Tibial artery (tissue), 4 donors: ENCODE measurements around the gene FAM118B.

Experiments
- DNase-seq, 2 donors: peaks; one replicate each; pipeline ENCODE4 v3.0.0-alpha.2; 2019
- H3K27ac ChIP-seq, 2 donors: fragments of 200-600 bp; sonication (generic) in 1 of 2; 1 replicate in 1 of 2; 2 replicates in 1 of 2; pipeline ENCODE4 v1.5.1; 2018 to 2019; ENCODE audit warnings: mild to moderate bottlenecking in 1 of 2
- H3K27me3 ChIP-seq, 2 donors: fragments of 200-600 bp; sonication (generic) in 1 of 2; one replicate each; pipeline versions ENCODE4 v1.5.1 to v1.6.0; 2016 to 2019
- H3K36me3 ChIP-seq, 3 donors: fragments of 200-600 bp; sonication (generic) in 2 of 3; one replicate each; pipeline ENCODE4 v1.5.1; 2016 to 2019; ENCODE audit warnings: mild to moderate bottlenecking in 2 of 3
- H3K4me1 ChIP-seq, 4 donors: fragments of 200-600 bp; sonication (generic) in 2 of 4; 1 replicate in 3 of 4; 2 replicates in 1 of 4; pipeline ENCODE4 v1.5.1; 2016 to 2019
- H3K4me3 ChIP-seq, 2 donors: fragments of 200-600 bp; sonication (generic) in 1 of 2; 1 replicate in 1 of 2; 2 replicates in 1 of 2; pipeline ENCODE4 v1.5.1; 2018 to 2019; ENCODE audit warnings: mild to moderate bottlenecking in 2 of 2
- H3K9me3 ChIP-seq, 3 donors: fragments of 200-600 bp; sonication (generic) in 1 of 3; one replicate each; pipeline ENCODE4 v1.5.1; 2016 to 2019
- CTCF ChIP-seq, 2 experiments: fragments of 200-600 bp in 1 of 2; fragments of 450-650 bp in 1 of 2; IDR thresholded peaks; one replicate each; pipeline ENCODE4 v1.5.1; 2017 to 2019; ENCODE audit warnings: antibody characterized with exemption in 2 of 2, mild to moderate bottlenecking in 1 of 2, moderate library complexity in 1 of 2
- intact Hi-C: fragments of 100-400 bp; cut with DNase I; formaldehyde crosslinking; loops from one replicate; pipeline ENCODE4 v1.15.0; 2023; ENCODE audit warnings: low total_unique reads

The FAM118B gene

DNA sequence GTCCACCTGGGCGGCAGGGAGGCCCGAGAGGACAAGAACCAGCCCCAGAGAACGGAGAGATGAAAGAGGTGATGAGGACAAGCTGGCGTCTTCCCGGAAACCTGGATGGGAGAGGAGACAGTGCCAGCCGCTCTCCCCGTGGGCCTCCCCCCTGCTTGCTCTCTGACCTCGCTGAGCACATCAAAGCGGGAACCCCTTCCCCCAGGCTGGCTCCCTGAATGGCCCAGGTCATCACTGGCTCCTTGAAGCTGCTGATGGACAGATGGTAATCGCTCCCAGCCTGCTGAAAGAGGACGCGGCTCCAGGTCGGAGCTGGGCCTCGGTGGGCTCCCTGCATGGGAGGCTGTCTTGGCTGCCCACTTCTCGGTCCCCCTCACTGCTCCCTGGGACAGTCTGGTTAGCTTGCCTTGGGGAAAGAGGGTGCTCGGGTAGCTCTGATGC is 18.5 kb upstream of the FAM118B start:
- H3K4me1 ChIP-seq, result no peaks in the 10 kb centered on the region
- H3K9me3 ChIP-seq, result no peaks in the 10 kb centered on the region
- no peak overlapping the region for H3K27ac ChIP-seq
- peak in 1 of 2 donors; percentile 58 for DNase-seq
- H3K27me3 ChIP-seq, result no peaks in the 10 kb centered on the region
- no peak for TF ChIP-seq CTCF (IDR thresholded peaks at IDR 0.05)
- H3K4me3 ChIP-seq, result no peak overlapping the region
- intact Hi-C loops, result loop anchor here (5.0 kb wide), 1 partner anchor 271 kb away; no protein-coding TSS in a partner anchor
- H3K36me3 ChIP-seq, result peaks cover 28 to 81% (median 44%) of the 10 kb centered on the region in 3 donors

GRCh38 chr11:126194121-126194543 is 17.4 kb upstream of the FAM118B start:
- Histone ChIP-seq H3K27ac (no peak overlapping the region), H3K4me3 (no peak overlapping the region), H3K27me3 (no peaks in the 10 kb centered on the region), H3K4me1 (no peaks in the 10 kb centered on the region), H3K36me3 (peaks cover 29 to 82% (median 53%) of the 10 kb centered on the region in 3 donors), H3K9me3 (no peaks in the 10 kb centered on the region)
- intact Hi-C loops, result loop anchor here (5.0 kb wide), 1 partner anchor 272 kb away; no protein-coding TSS in a partner anchor
- TF ChIP-seq CTCF (IDR thresholded peaks at IDR 0.05), result peak; percentile 74 to 82
- peak; percentile 39 to 66 for DNase-seq

GRCh38 chr11:126195119-126195518 is 16.5 kb upstream of the FAM118B start:
- intact Hi-C loops, result no loop called here
- no peak overlapping the region for H3K27ac ChIP-seq
- no peak overlapping the region for H3K4me3 ChIP-seq
- TF ChIP-seq CTCF (IDR thresholded peaks at IDR 0.05), result no peak
- H3K9me3 ChIP-seq, result no peaks in the 10 kb centered on the region
- peaks cover 28 to 86% (median 50%) of the 10 kb centered on the region in 3 donors for H3K36me3 ChIP-seq
- no peak for DNase-seq
- no peaks in the 10 kb centered on the region for H3K4me1 ChIP-seq
- no peaks in the 10 kb centered on the region for H3K27me3 ChIP-seq

GRCh38 chr11:126197277-126197939 is 14.2 kb upstream of the FAM118B start:
- DNase-seq, result no peak
- peaks cover 23 to 89% (median 61%) of the 10 kb centered on the region in 3 donors for H3K36me3 ChIP-seq
- intact Hi-C loops, result no loop called here
- H3K27ac ChIP-seq, result no peak overlapping the region
- no peaks in the 10 kb centered on the region for H3K4me1 ChIP-seq
- no peaks in the 10 kb centered on the region for H3K27me3 ChIP-seq
- H3K9me3 ChIP-seq, result no peaks in the 10 kb centered on the region
- H3K4me3 ChIP-seq, result no peak overlapping the region
- no peak for TF ChIP-seq CTCF (IDR thresholded peaks at IDR 0.05)

DNA sequence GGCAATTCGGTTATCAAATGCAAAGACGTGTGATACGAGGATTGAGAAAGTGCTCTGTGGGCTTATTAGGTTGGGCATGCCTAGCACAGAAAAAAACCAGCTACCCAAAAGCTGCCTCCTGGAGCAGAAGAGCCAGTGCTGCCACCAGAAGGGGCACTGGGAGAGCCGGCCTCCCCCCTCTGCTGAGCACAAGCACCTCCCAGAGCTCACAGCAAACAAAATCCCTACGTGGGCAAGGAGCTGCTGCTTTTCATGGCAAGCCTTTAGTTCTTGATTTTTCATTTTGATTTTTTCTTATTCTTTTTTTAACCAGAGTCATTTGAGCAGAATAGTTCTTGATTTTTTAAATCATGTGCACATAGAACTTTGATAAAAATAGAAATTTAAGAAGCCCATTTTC is 12.9 kb upstream of the FAM118B start:
- no peaks in the 10 kb centered on the region for H3K4me1 ChIP-seq
- no peak overlapping the region for H3K4me3 ChIP-seq
- intact Hi-C loops, result no loop called here
- H3K27me3 ChIP-seq, result no peaks in the 10 kb centered on the region
- peaks cover 35 to 89% (median 73%) of the 10 kb centered on the region in 3 donors for H3K36me3 ChIP-seq
- TF ChIP-seq CTCF (IDR thresholded peaks at IDR 0.05), result no peak
- DNase-seq, result peak in 1 of 2 donors; percentile 17
- H3K9me3 ChIP-seq, result no peaks in the 10 kb centered on the region
- H3K27ac ChIP-seq, result no peak overlapping the region
